Colonic mucosa (tissue), 4 donors: ENCODE measurements around the gene SIRPG. TPM values are rescaled to one million over a fixed set of nuclear protein-coding genes. Genes with fewer than 3 reads are reported as not detected.
"Not testable (repeated sequence)": the region's sequence is repeated elsewhere in the genome, so short reads cannot be mapped to it uniquely, and the experiment has no call there.

Experiments used
- DNase-seq: peaks from one replicate; pipeline ENCODE4 v3.0.0-alpha.2; 2020
- H3K27ac ChIP-seq: fragments of 200-600 bp; one replicate; pipeline ENCODE4 v1.8.0; 2021
- H3K27me3 ChIP-seq: fragments of 200-600 bp; one replicate; pipeline ENCODE4 v1.8.0; 2021
- H3K36me3 ChIP-seq: fragments of 200-600 bp; one replicate; pipeline ENCODE4 v1.8.0; 2021
- H3K4me1 ChIP-seq: fragments of 200-600 bp; one replicate; pipeline ENCODE4 v1.8.0; 2021; ENCODE audit warnings: mild to moderate bottlenecking
- H3K4me3 ChIP-seq: fragments of 200-600 bp; one replicate; pipeline ENCODE4 v1.8.0; 2021
- H3K9ac ChIP-seq, 2 donors: one replicate each; pipeline ENCODE4 v1.7.0; 2013; ENCODE audit warnings: control low read depth in 2 of 2, low read depth in 2 of 2, low read length in 2 of 2
- H3K9me3 ChIP-seq: fragments of 200-600 bp; one replicate; pipeline ENCODE4 v1.8.0; 2021
- intact Hi-C: fragments of 100-400 bp; cut with DNase I; formaldehyde crosslinking; loops from one replicate; pipeline ENCODE4 v1.14.1; 2022
- total RNA-seq, 2 donors: library from RNA; stranded (reverse); fragmentation: NEBNext Ultra II Directional in 1 of 2; extraction: Animal tissue kit (Norgen Biotek cat#: 25700) in 1 of 2; gene quantifications; one replicate each; pipeline ENCODE4 v1.2.1, GENCODE V29; 2021
- TF ChIP-seq, protein P1 (sequence below): fragments of 200-600 bp; IDR thresholded peaks from one replicate; pipeline ENCODE4 v1.8.0; 2022; ENCODE audit warnings: antibody characterized with exemption, mild to moderate bottlenecking
- donor health status: healthy.
- donor health status: DM: no; HTN: no; CAD: no.
- donor health status: DM: no; HTN: no; CAD: no.

The SIRPG gene
- total RNA-seq, 2 donors from 2014 or later, result 0.61 to 0.69 TPM

DNA sequence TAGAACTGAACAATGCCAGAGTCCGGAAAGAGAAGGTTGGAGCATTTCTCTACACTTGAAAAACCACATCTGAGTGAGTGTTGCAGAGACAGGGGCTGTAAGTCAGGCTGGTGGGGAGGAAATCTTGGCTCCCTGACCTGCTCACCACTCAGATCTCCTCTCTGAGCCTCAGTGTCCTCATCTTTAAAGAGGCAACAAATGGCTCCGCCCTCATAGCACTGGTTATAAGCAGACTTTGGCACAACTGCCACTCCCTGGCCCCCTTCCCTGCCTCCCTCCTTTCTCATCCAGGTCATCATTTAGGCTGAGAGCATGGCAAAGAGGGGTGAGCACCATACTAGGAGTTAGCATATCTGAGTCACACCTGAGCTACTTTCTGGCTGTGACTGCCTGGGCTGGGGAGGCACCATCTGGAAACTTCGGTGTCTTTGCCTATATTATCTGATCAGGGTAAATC lies 10.6 kb downstream of the SIRPG start:
- no peak for DNase-seq
- H3K36me3 ChIP-seq, result no peaks in the 10 kb centered on the region
- TF ChIP-seq, protein P1, sequence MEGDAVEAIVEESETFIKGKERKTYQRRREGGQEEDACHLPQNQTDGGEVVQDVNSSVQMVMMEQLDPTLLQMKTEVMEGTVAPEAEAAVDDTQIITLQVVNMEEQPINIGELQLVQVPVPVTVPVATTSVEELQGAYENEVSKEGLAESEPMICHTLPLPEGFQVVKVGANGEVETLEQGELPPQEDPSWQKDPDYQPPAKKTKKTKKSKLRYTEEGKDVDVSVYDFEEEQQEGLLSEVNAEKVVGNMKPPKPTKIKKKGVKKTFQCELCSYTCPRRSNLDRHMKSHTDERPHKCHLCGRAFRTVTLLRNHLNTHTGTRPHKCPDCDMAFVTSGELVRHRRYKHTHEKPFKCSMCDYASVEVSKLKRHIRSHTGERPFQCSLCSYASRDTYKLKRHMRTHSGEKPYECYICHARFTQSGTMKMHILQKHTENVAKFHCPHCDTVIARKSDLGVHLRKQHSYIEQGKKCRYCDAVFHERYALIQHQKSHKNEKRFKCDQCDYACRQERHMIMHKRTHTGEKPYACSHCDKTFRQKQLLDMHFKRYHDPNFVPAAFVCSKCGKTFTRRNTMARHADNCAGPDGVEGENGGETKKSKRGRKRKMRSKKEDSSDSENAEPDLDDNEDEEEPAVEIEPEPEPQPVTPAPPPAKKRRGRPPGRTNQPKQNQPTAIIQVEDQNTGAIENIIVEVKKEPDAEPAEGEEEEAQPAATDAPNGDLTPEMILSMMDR, result no peak
- H3K9ac ChIP-seq, result no peak overlapping the region
- H3K27me3 ChIP-seq, result no peaks in the 10 kb centered on the region
- H3K9me3 ChIP-seq, result no peaks in the 10 kb centered on the region
- H3K4me3 ChIP-seq, result no peak overlapping the region
- intact Hi-C loops, result no loop called here
- H3K4me1 ChIP-seq, result no peaks in the 10 kb centered on the region
- H3K27ac ChIP-seq, result no peak overlapping the region

DNA sequence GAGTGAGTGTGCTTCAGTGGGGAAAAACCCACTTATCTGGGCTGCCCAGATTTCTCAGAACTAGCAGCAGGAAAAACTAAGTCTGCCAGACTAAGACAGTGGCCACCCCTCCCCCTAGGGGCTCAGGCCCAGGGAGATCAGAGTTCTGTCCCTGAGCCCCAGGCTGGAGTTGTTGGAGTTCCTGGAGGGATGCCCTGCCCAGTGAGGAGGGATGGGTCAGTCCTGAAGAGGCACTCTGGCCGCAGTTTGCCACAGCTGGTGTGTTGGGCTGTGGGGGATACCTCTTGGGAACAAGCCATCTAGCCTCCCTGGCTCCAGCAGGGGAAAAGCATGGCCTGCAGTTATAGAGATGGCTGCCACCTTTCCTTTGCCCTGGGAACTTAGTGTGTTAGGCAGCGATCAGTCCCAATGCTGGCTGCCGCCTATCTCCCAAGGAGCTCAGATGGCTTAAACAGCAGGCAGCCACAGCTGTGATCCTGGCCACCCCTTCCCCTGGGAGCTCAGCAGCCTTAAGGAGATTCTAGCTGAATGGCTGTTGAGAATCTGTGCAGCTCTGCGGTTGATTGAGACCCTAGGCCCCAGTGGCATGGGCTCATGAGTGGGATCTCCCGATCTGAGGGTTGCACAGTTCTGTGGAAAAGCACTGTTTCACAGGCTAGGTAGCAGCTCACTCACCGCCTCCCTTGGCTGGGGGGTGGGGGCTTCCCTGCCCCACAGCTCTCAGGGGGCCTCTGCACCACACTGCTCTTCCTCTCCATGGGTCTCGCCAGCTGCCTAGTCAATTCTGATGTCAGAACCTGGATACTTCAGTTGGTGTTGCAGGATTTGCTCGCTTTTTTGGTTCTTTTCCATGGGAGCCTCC lies 13.2 kb downstream of the SIRPG start:
- TF ChIP-seq, protein P1, result no peak
- H3K4me1 ChIP-seq, result no peaks in the 10 kb centered on the region
- H3K9ac ChIP-seq, result no peak overlapping the region
- intact Hi-C loops, result no loop called here
- H3K4me3 ChIP-seq, result no peak overlapping the region
- H3K36me3 ChIP-seq, result no peaks in the 10 kb centered on the region
- no peak for DNase-seq
- H3K27me3 ChIP-seq, result no peaks in the 10 kb centered on the region
- H3K9me3 ChIP-seq, result no peaks in the 10 kb centered on the region
- H3K27ac ChIP-seq, result no peak overlapping the region

DNA sequence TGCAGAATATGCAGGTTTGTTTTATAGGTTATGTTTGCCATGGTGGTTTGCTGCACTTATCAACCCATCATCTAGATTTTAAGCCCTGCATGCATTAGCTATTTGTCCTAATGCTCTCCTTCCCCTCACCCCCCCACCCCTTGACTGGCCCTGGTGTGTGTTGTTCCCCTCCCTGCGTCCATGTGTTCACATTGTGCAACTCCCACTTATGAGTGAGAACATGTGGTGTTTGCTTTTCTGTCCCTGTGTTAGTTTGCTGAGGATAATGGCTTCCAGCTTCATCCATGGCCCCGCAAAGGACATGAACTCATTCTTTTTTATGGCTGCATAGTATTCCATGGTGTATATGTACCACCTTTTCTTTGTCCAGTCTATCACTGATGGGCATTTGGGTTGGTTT lies 18.9 kb downstream of the SIRPG start:
- H3K9me3 ChIP-seq, H3K36me3 ChIP-seq, H3K4me1 ChIP-seq, DNase-seq, H3K27ac ChIP-seq, H3K9ac ChIP-seq, H3K27me3 ChIP-seq, H3K4me3 ChIP-seq, intact Hi-C loops: not testable (repeated sequence)

DNA sequence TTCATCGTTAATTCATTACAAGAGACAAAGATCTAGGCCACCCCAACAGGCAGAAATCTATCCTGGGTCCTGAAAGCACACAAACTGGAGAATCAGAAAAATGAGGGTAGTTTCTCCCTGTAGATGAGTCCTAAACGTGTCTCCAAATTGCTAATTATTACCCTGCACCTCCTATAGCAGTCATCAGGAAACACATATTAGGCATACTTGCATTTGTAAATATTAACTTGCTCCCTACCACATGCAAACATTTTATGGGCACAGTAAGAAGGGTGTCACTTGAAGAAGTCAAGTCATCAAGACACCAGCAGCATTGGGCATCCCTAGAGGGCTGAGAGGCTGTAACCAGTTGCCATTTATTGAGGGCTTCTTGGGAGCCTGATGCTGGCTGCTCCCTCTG lies 19.8 kb downstream of the SIRPG start:
- DNase-seq, result no peak
- no peaks in the 10 kb centered on the region for H3K27me3 ChIP-seq
- H3K4me3 ChIP-seq, result no peak overlapping the region
- no peaks in the 10 kb centered on the region for H3K36me3 ChIP-seq
- H3K27ac ChIP-seq, result no peak overlapping the region
- TF ChIP-seq, protein P1, result no peak
- H3K9me3 ChIP-seq, result no peaks in the 10 kb centered on the region
- intact Hi-C loops, result no loop called here
- no peaks in the 10 kb centered on the region for H3K4me1 ChIP-seq
- H3K9ac ChIP-seq, result no peak overlapping the region

DNA sequence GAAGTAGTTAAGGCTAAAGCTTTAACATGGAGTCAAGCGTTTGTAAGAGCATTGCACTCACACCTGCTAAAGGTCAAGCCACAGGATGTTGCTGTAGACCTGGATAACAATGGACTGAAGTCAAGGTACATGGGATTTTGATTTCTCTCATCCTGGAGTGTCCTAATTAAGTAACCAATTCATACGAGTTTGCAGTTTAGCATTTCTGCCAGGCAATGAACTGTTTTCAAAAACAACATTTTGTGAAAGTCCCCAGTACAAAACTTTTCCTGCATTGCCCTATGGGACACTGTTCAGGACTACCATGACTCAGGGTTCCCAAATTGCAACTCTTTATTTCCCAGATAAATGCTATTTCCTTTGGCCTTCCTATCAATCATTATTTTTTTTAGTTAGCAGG lies 20.4 kb downstream of the SIRPG start:
- DNase-seq, result no peak
- TF ChIP-seq, protein P1, result no peak
- intact Hi-C loops, result no loop called here
- H3K9me3 ChIP-seq, result no peaks in the 10 kb centered on the region
- H3K27ac ChIP-seq, result no peak overlapping the region
- H3K36me3 ChIP-seq, result no peaks in the 10 kb centered on the region
- no peak overlapping the region for H3K9ac ChIP-seq
- H3K27me3 ChIP-seq, result no peaks in the 10 kb centered on the region
- H3K4me3 ChIP-seq, result no peak overlapping the region
- H3K4me1 ChIP-seq, result no peaks in the 10 kb centered on the region

DNA sequence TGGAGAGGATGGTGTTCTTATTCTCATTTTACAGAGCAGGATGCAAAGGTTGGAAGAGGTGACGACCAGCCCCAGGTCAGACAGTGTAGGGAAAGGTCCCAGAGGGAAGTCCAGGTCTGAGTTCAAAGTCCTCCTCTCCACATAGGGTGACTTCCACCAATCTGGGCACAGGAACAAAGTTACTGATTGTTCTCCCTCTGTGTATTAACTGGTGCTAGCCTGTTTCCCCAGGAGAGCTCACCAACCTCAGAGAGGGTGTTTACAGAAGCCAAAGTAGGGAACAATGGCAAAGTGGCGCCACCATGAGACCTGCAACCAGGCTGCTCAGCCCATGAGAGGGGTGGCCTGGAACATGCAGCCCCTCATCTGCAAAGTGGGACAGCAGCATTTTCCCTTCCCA lies 21.0 kb downstream of the SIRPG start:
- intact Hi-C loops, result no loop called here
- no peaks in the 10 kb centered on the region for H3K4me1 ChIP-seq

More for the DNA sequence above, 21.0 kb downstream of the SIRPG start:
- no peak overlapping the region for H3K27ac ChIP-seq
- TF ChIP-seq, protein P1, result no peak
- no peaks in the 10 kb centered on the region for H3K36me3 ChIP-seq
- H3K9me3 ChIP-seq, result no peaks in the 10 kb centered on the region
- H3K27me3 ChIP-seq, result no peaks in the 10 kb centered on the region
- no peak for DNase-seq
- H3K4me3 ChIP-seq, result no peak overlapping the region
- H3K9ac ChIP-seq, result no peak overlapping the region
